H1 (cell line): ENCODE data around the gene MCF2L. TPM values are rescaled to one million over a fixed set of nuclear protein-coding genes. Genes with fewer than 3 reads are reported as not detected.

ENCODE experiments used
- BCL11A ChIP-seq, 2 experiments: IDR thresholded peaks; one replicate each; pipeline ENCODE4 v1.6.1; 2011; ENCODE audit warnings: low read depth in 2 of 2, low read length in 2 of 2, mild to moderate bottlenecking in 2 of 2
- CBX8 ChIP-seq: fragments of 300-800, 300-1000 bp; sonication (generic); IDR thresholded peaks from 2 replicates; pipeline ENCODE4 v1.7.1; 2016; ENCODE audit warnings: low read depth, low read length, borderline replicate concordance
- GTF2F1 ChIP-seq: IDR thresholded peaks from 2 replicates; pipeline ENCODE4 v1.6.1; 2012; ENCODE audit warnings: low read depth, low read length, improper control_type of control experiment, borderline replicate concordance
- KDM1A ChIP-seq: fragments of 200-600, 300-600 bp; sonication (generic); IDR thresholded peaks from 2 replicates; pipeline ENCODE4 v1.7.1; 2016; ENCODE audit warnings: mild to moderate bottlenecking, low read length, borderline replicate concordance
- RFX5 ChIP-seq: IDR thresholded peaks from 2 replicates; pipeline ENCODE4 v1.6.1; 2011; ENCODE audit warnings: low read depth, low read length, improper control_type of control experiment, borderline replicate concordance
- SUZ12 ChIP-seq: fragments of 200-600 bp; sonication (generic); IDR thresholded peaks from 2 replicates; pipeline ENCODE4 v1.6.1; 2012; ENCODE audit warnings: mild to moderate bottlenecking, inconsistent platforms, low read length, moderate library complexity, mixed read lengths
- TBP ChIP-seq: IDR thresholded peaks from 2 replicates; pipeline ENCODE4 v1.6.1; 2011; ENCODE audit warnings: low read depth, low read length, improper control_type of control experiment
- polyA plus RNA-seq, 7 experiments: library from polyadenylated mRNA; depleted of rRNA in 3 of 7; stranded (reverse) in 5 of 7; unstranded in 2 of 7; fragments of >200 nt in 5 of 7; fragments of 200-250 nt in 2 of 7; gene quantifications; 1 replicate in 5 of 7; 2 replicates in 1 of 7; 4 replicates in 1 of 7; pipeline versions ENCODE4 v1.2.1 to v1.2.3, GENCODE V29; 2011 to 2013; ENCODE audit warnings: missing spikeins in 2 of 7, mixed read lengths in 2 of 7
- total RNA-seq: library from RNA; stranded (reverse); fragmentation: NEBNext Ultra II Directional; extraction: Animal tissue kit (Norgen Biotek cat#: 25700); gene quantifications from 2 replicates; pipeline ENCODE4 v1.2.1, GENCODE V29; 2021
- TF ChIP-seq, protein P1 (sequence below): IDR thresholded peaks from 2 replicates; pipeline ENCODE4 v1.6.1; 2011; ENCODE audit warnings: low read length, improper control_type of control experiment
- TF ChIP-seq, protein P2 (sequence below): fragments of 300-600 bp; sonication (generic); IDR thresholded peaks from 2 replicates; pipeline ENCODE4 v1.7.1; 2012; ENCODE audit warnings: low read length, moderate library complexity, mild to moderate bottlenecking, inconsistent platforms; ENCODE audit not compliant: insufficient replicate concordance

Gene MCF2L
- total and polyA plus RNA-seq, 2 of the 8 experiments (the other 6 are each of a cell fraction or from before 2014, with no cell fraction given): 10.1 to 24.4 TPM

GRCh38 chr13:112984954-112985802 is 16.2 kb downstream of the MCF2L start (continued):
- no peak for TF ChIP-seq BCL11A (IDR thresholded peaks at IDR 0.05; ENCODE audit: low read depth in 2 of 2, low read length in 2 of 2)
- TF ChIP-seq, protein P1, sequence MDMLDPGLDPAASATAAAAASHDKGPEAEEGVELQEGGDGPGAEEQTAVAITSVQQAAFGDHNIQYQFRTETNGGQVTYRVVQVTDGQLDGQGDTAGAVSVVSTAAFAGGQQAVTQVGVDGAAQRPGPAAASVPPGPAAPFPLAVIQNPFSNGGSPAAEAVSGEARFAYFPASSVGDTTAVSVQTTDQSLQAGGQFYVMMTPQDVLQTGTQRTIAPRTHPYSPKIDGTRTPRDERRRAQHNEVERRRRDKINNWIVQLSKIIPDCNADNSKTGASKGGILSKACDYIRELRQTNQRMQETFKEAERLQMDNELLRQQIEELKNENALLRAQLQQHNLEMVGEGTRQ: no peak
- TF ChIP-seq RFX5: no peak
- no peak for TF ChIP-seq KDM1A
- no peak for TF ChIP-seq GTF2F1
- TF ChIP-seq CBX8: no peak
- TF ChIP-seq TBP: no peak
- TF ChIP-seq SUZ12: no peak
- TF ChIP-seq, protein P2, sequence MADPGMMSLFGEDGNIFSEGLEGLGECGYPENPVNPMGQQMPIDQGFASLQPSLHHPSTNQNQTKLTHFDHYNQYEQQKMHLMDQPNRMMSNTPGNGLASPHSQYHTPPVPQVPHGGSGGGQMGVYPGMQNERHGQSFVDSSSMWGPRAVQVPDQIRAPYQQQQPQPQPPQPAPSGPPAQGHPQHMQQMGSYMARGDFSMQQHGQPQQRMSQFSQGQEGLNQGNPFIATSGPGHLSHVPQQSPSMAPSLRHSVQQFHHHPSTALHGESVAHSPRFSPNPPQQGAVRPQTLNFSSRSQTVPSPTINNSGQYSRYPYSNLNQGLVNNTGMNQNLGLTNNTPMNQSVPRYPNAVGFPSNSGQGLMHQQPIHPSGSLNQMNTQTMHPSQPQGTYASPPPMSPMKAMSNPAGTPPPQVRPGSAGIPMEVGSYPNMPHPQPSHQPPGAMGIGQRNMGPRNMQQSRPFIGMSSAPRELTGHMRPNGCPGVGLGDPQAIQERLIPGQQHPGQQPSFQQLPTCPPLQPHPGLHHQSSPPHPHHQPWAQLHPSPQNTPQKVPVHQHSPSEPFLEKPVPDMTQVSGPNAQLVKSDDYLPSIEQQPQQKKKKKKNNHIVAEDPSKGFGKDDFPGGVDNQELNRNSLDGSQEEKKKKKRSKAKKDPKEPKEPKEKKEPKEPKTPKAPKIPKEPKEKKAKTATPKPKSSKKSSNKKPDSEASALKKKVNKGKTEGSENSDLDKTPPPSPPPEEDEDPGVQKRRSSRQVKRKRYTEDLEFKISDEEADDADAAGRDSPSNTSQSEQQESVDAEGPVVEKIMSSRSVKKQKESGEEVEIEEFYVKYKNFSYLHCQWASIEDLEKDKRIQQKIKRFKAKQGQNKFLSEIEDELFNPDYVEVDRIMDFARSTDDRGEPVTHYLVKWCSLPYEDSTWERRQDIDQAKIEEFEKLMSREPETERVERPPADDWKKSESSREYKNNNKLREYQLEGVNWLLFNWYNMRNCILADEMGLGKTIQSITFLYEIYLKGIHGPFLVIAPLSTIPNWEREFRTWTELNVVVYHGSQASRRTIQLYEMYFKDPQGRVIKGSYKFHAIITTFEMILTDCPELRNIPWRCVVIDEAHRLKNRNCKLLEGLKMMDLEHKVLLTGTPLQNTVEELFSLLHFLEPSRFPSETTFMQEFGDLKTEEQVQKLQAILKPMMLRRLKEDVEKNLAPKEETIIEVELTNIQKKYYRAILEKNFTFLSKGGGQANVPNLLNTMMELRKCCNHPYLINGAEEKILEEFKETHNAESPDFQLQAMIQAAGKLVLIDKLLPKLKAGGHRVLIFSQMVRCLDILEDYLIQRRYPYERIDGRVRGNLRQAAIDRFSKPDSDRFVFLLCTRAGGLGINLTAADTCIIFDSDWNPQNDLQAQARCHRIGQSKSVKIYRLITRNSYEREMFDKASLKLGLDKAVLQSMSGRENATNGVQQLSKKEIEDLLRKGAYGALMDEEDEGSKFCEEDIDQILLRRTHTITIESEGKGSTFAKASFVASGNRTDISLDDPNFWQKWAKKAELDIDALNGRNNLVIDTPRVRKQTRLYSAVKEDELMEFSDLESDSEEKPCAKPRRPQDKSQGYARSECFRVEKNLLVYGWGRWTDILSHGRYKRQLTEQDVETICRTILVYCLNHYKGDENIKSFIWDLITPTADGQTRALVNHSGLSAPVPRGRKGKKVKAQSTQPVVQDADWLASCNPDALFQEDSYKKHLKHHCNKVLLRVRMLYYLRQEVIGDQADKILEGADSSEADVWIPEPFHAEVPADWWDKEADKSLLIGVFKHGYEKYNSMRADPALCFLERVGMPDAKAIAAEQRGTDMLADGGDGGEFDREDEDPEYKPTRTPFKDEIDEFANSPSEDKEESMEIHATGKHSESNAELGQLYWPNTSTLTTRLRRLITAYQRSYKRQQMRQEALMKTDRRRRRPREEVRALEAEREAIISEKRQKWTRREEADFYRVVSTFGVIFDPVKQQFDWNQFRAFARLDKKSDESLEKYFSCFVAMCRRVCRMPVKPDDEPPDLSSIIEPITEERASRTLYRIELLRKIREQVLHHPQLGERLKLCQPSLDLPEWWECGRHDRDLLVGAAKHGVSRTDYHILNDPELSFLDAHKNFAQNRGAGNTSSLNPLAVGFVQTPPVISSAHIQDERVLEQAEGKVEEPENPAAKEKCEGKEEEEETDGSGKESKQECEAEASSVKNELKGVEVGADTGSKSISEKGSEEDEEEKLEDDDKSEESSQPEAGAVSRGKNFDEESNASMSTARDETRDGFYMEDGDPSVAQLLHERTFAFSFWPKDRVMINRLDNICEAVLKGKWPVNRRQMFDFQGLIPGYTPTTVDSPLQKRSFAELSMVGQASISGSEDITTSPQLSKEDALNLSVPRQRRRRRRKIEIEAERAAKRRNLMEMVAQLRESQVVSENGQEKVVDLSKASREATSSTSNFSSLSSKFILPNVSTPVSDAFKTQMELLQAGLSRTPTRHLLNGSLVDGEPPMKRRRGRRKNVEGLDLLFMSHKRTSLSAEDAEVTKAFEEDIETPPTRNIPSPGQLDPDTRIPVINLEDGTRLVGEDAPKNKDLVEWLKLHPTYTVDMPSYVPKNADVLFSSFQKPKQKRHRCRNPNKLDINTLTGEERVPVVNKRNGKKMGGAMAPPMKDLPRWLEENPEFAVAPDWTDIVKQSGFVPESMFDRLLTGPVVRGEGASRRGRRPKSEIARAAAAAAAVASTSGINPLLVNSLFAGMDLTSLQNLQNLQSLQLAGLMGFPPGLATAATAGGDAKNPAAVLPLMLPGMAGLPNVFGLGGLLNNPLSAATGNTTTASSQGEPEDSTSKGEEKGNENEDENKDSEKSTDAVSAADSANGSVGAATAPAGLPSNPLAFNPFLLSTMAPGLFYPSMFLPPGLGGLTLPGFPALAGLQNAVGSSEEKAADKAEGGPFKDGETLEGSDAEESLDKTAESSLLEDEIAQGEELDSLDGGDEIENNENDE: no peak
